ENCODE data around the gene PLCD3. TPM values are rescaled to one million over a fixed set of nuclear protein-coding genes. Genes with fewer than 3 reads are reported as not detected.

The PLCD3 gene
- total RNA-seq, 1 experiment from 2014 or later = 35.1 TPM

- Histone ChIP-seq H3K9me2 (replicated peaks; ENCODE audit: low read length) (no peaks in the 10 kb centered on the region), H2AFZ (ENCODE audit: low read length) (no peak overlapping the region), H3F3A (ENCODE audit: low read length, unreplicated experiment) (no peaks in the 10 kb centered on the region), H3K9me3 (ENCODE audit: low read length) (no peaks in the 10 kb centered on the region), H3K9ac (ENCODE audit: low read length) (no peak overlapping the region), H3K4me1 (ENCODE audit: insufficient read depth, low read length) (peaks cover 52% of the 10 kb centered on the region), H3K36me3 (ENCODE audit: low read depth, low read length) (no peaks in the 10 kb centered on the region), H4K20me1 (ENCODE audit: low read length) (no peaks in the 10 kb centered on the region), H3K4me2 (ENCODE audit: low read length) (peak overlapping the region; percentile 94), H3K4me3 (ENCODE audit: low read length) (peak overlapping the region; percentile 75), H3K27me3 (ENCODE audit: low read length) (no peaks in the 10 kb centered on the region), H3K27ac (ENCODE audit: low read length) (0 out of 2 replicates have a peak overlapping the region, but pooled peaks have one; percentile 13), H3K79me2 (ENCODE audit: low read length) (peaks cover 52% of the 10 kb centered on the region)
- intact Hi-C loops (cut with micrococcal nuclease) = loop anchor here (5.0 to 10.0 kb wide), 3 partner anchors 69 to 209 kb away; partner anchors contain the start of genes MAP3K14 and NMT1
- no peak for TF ChIP-seq EZH2 (IDR thresholded peaks at IDR 0.05; ENCODE audit: low read length, unreplicated experiment)
- no peak for TF ChIP-seq EZH2phosphoT487 (IDR thresholded peaks at IDR 0.05; ENCODE audit: borderline replicate concordance, low read length)
- no peak for TF ChIP-seq CTCF (conservative IDR thresholded peaks at IDR 0.05; ENCODE audit: low read depth, low read length)
- BruUV-seq (replicated peaks) = no TSS peak
- POLR2A ChIA-PET (ENCODE audit: unreplicated experiment) = interaction anchor here (0.5 to 0.6 kb wide), 2 partner anchors 18 to 208 kb away, joined by 4 to 16 read pairs; no protein-coding TSS in a partner anchor
- CTCF ChIA-PET = interaction anchor here (0.6 to 1.1 kb wide), 5 partner anchors 24 to 861 kb away, joined by 3 to 14 read pairs (median 5); partner anchors contain the start of gene C1QL1
- DNase-seq (no peak), ATAC-seq (no peak)
These were observed 1.4 kb downstream of the PLCD3 start for GRCh38 chr17:45130681-45131615.

- Histone ChIP-seq H3K27ac (ENCODE audit: low read length) (peak overlapping the region; percentile 13; the same call in 1 of the 2 replicates), H3K79me2 (ENCODE audit: low read length) (peaks cover 57% of the 10 kb centered on the region), H3K27me3 (ENCODE audit: low read length) (no peaks in the 10 kb centered on the region), H3K4me1 (ENCODE audit: insufficient read depth, low read length) (peaks cover 49% of the 10 kb centered on the region), H4K20me1 (ENCODE audit: low read length) (no peaks in the 10 kb centered on the region), H3K9ac (ENCODE audit: low read length) (no peak overlapping the region), H3K4me2 (ENCODE audit: low read length) (peak overlapping the region; percentile 94), H3K36me3 (ENCODE audit: low read depth, low read length) (no peaks in the 10 kb centered on the region), H3K9me2 (replicated peaks; ENCODE audit: low read length) (no peaks in the 10 kb centered on the region), H3K4me3 (ENCODE audit: low read length) (no peak overlapping the region), H3F3A (ENCODE audit: low read length, unreplicated experiment) (no peaks in the 10 kb centered on the region), H2AFZ (ENCODE audit: low read length) (no peak overlapping the region), H3K9me3 (ENCODE audit: low read length) (no peaks in the 10 kb centered on the region)
- no TSS peak for BruUV-seq (replicated peaks)
- TF ChIP-seq EZH2 (IDR thresholded peaks at IDR 0.05; ENCODE audit: low read length, unreplicated experiment) (no peak), CTCF (conservative IDR thresholded peaks at IDR 0.05; ENCODE audit: low read depth, low read length) (no peak), EZH2phosphoT487 (IDR thresholded peaks at IDR 0.05; ENCODE audit: borderline replicate concordance, low read length) (no peak)
- DNase-seq = peak; percentile 59
- CTCF ChIA-PET = interaction anchor here (0.5 to 1.1 kb wide), 4 partner anchors 19 to 862 kb away, joined by 3 to 5 read pairs (median 4); partner anchors contain the start of gene C1QL1
- ATAC-seq = peak; percentile 2
- POLR2A ChIA-PET (ENCODE audit: unreplicated experiment) = interaction anchor here (0.5 to 0.8 kb wide), 2 partner anchors 18 to 207 kb away, joined by 3 to 4 read pairs; partner anchors contain the start of gene HEXIM1
- intact Hi-C loops (cut with micrococcal nuclease) = loop anchor here (5.0 to 10.0 kb wide), 3 partner anchors 68 to 208 kb away; partner anchors contain the start of genes MAP3K14 and NMT1
These were observed 2.2 kb downstream of the PLCD3 start for GRCh38 chr17:45129940-45130680.

Data from PC-3 (cell line).